HG03457 (cell line): ENCODE data around the gene TIAM2.
"Not testable (repeated sequence)": the region's sequence is repeated elsewhere in the genome, so short reads cannot be mapped to it uniquely, and the experiment has no call there.

Experiments
- ATAC-seq: cut with Tn5 transposase; IDR thresholded peaks from one replicate; pipeline ENCODE4 v1.9.1; 2021; ENCODE audit warnings: moderate number of reproducible peaks; ENCODE audit not compliant: unreplicated experiment

TIAM2 gene

GRCh38 chr6:155221086-155221485 lies 226.0 kb downstream of the TIAM2 start:
- ATAC-seq: no peak

DNA sequence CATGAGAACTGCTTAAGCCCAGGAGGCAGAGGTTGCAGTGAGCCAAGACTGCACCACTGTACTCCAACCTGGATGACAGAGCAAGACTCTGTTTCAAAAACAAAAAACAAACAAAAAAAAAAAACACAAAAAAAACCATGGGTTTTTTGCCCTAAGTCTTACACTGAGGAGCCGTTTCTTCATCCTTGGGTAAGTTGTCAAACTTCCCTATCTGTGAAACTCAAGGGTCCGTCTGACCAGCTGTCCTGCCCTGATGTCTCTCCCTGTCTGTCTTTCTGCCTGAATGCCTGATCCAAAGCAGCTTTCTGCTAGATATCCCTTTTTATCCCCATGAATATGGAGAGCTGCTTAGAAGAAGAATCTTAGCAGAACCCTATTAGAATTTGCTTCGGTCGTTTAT lies 227.4 kb downstream of the TIAM2 start:
- no peak for ATAC-seq

GRCh38 chr6:155223646-155224451 lies 228.7 kb downstream of the TIAM2 start:
- ATAC-seq: peak; percentile 94

DNA sequence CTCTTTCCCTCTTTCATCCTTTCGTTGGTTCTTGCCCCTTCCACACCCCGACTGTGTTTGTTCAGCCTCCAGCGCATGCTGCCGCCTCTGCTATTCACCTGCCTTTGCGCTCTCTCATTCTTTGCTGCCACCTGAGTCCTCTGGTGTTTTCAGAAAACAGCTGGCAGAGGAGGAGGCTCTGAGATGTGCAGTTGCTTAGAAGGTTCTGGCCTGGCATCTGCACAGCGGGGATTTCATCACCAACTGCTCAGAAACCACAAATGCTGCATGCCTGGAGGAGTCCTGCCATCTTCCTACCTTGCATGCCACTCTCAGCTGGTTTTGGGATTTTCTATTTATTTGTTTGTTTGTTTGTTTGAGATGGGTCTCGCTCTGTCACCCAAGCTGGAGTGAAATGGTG lies 229.5 kb downstream of the TIAM2 start:
- no peak for ATAC-seq

DNA sequence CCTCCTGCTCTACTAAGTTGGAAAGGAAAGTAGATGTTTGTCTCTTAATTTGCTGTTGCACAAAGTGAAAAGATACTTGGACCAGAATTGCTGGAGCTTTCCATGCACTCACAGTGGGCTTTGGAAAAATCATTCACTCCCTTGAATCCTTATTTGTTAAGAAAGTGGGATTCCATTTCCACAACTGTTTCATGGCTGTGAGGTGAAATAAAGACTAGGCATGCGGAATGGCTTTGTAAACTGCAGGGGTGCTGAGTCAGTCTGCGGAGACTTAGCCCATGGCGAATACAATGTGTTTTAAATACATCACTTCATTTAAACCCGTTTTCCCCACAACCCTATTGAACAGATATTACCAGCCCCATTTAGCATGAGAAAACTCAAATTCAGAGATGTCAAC lies 231.9 kb downstream of the TIAM2 start:
- ATAC-seq: no peak

- no peak for ATAC-seq
Measured at GRCh38 chr6:155228546-155229166, 233.5 kb downstream of the TIAM2 start.

GRCh38 chr6:155230975-155231374 lies 235.9 kb downstream of the TIAM2 start:
- not testable (repeated sequence) for ATAC-seq

DNA sequence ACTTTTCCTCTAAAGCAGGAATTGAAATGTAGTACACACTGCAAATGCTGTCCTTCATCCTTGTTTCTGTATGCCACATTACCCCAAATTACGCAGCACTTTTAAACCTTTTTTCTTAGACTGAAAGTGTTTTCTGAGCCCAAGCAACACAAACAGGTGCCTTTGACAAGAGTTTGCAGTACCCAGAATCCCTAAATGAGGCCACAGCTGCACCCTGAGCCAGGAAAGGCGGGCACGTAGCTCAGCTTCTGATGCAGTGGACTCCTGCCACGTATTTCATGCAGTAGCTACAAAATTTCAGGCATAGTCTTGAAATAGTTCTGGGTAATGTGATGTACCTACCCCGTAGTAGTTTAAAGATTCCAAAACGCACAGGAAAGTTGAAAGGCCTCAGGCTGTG lies 237.7 kb downstream of the TIAM2 start:
- ATAC-seq: no peak

DNA sequence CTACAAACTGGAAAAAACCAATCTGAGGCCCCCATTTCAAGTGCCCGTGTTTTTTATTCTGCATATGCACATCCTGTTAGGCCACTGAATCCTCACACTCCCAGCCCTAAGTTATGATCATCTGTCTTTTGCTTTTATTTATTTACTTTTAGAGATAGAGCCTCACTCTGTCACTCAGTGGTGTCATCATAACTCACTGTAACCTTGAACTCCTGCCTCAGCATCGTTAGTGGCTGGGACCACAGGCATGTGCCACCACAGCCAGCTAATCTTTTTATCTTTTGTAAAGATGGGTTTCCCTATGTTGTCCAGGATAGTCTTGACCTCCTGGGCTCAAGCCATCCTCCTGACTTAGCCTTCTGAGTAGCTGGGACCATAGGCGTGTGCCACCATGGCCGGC lies 239.1 kb downstream of the TIAM2 start:
- no peak for ATAC-seq

DNA sequence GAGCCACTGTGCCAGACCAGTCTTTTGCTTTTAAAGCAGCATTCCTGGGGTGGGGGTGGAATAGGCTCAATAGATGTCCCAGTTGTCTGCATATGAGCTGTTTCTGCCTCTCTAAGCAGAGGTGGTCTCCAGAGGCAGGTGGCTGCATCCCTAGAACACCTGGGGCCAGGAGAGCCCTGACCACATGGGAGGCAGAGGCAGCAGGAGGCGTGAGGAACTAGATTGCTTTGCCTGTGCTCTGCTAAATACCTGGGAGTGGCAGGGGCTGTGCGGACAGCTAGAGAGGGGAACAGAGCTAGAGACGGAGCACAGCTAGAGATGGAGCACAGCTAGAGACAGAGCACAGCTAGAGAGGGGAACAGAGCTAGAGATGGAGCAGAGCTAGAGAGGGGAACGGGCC lies 239.6 kb downstream of the TIAM2 start:
- ATAC-seq: no peak

DNA sequence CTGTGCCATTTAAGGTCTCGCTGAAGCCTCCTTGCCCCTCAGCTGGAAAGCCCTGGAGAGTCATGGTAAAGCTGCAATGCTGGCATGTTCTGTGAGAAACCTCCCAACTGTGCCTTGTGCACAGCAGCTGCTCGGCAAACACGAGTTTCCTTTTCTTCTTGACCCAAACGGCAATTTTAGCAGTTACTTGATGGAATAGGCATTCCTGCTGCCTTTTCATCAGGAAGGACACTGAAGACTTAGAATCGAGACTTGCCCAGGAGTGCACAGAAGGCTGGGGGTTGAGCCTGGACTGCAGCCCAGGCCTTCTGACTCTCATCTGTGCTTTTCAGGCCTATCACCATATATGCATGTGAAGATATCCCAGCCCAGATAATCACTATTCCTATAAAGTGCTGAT lies 240.0 kb downstream of the TIAM2 start:
- ATAC-seq: no peak

DNA sequence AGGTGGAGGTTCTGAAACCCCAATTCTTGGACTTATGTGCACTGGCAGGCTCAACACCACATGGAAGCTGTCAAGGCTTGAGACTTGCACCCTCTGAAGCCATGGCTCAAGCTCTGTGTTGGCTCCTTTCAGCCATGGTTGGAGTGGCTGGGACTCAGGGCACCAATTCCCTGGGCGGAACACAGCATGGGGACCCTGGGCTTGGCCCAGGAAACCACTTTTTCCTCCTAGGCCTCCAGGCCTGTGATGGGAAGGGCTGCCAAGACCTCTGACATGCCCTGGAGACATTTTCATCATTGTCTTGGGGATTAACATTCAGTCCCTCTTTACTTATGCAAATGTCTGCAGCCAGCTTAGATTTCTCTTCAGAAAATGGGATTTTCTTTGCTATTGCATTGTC lies 242.5 kb downstream of the TIAM2 start:
- no peak for ATAC-seq

DNA sequence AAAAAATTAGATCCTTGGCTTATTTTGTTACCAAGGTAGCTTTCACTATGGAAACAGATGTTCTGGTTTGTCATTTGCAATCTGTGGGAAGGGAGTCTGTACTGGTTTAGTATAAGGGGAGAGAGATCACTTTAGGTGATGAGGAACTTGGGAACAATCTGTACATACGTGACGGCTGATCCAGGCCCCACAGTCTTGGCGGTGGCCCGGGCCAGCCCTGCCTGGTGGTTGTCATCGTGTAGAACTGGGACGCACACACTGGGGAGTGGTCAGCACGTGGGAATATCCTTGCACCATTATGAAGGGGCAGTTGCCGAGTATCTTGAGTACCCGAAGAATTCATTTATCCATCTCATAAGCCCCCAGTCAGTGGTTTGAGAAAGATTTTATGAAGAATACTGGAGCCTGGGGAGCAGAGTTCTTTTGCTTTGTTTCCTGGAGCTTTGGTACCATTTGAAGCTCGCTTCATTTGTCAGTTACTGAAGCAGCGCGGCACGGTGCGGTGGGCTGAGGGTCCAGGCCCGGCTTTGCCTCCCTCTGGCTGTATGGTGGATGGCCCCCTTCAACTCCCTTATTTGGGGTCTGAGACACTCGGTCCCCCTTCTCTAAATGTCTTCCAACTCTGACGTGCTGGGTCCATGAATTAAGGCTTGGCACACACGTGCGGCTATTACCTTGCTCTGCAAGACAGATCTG lies 245.9 kb downstream of the TIAM2 start:
- no peak for ATAC-seq

- ATAC-seq: no peak
Measured at GRCh38 chr6:155241966-155242365, 246.9 kb downstream of the TIAM2 start.

GRCh38 chr6:155244434-155244833 lies 249.3 kb downstream of the TIAM2 start:
- ATAC-seq: no peak

DNA sequence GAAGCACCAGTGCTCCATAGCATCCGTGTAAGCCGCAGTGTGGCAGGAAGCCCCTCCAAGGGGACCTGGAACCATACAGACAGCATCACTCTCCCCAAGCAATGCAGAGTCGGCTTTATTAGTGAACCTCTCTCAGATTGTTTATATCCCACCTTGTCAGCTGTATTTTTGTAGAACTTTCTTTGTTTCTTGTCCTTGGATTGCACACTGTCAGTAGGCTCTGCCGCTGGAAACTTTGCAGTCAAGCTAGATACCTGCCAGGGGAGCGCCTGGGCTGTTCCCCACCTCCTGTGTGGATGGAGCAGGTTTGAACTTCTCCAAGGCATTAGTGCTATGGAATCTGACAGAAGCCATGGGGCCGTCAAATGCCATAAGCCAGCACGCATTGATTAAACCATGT lies 250.1 kb downstream of the TIAM2 start:
- ATAC-seq: no peak

DNA sequence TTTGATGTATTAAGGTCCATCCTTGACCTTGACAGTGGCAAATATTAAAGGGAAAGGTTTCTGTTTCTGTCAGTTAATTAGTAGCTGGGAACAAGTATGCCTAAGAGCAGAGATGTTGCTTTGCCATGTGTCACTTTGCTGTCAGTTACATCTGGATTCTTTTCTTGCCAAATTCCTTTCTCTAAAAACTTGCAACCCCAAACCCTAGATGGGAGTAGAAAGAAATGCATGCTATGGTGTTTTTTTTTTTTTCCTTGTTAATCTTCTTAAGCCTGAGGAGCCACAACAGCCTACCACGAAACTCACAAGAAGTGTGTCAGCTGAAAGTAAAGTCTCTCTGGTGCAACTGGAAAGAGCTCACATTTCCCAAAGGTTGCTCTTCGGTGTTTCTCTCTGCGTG lies 250.7 kb downstream of the TIAM2 start:
- ATAC-seq: no peak

- no peak for ATAC-seq
Measured at GRCh38 chr6:155246825-155247224, 251.7 kb downstream of the TIAM2 start.

- ATAC-seq: no peak
Measured at GRCh38 chr6:155247618-155248007, 252.5 kb downstream of the TIAM2 start.

DNA sequence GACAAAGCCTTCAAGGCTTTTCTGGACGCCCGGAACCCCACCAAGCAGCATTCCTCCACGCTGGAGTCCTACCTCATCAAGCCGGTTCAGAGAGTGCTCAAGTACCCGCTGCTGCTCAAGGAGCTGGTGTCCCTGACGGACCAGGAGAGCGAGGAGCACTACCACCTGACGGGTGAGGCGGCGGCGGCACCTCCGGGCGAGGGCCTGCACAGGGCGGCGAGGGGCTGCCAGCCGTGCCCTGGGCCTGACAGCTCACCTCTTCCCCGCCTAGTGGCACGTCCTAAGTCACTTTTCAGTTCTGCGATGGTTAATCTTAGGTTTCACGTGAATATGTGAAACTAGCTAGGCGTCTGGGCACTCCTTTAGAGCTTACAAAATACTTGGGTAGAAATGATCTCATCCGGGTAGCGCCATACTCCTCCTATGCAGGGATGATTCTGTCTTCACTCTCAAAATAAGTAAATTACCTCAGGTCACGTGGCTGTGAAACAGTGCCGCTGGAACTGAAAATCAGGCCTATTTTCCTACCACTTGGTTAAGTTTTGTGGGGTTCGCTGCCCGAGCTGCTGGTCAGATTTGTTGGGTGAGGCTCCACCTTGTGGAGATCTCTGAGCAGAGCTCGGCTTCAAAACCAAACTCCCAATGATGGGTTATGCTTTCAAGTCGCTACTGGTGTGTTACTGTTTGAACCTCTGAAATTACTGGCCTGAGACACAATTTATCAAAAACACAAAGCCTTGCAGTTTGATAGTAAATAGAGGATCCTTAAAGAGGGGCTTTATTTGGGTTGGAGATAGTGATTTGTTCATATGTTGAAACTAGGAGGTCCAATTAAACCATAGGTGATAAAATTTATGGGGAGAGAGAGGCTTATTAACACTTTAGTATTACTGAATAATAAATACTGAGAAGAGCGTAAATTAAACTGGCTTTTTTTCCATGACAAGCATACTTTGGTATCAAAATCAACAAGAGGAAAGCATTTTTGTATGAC lies 253.2 kb downstream of the TIAM2 start:
- no peak for ATAC-seq
